H1 (cell line): ENCODE results near the gene DDOST. TPM values are rescaled to one million over a fixed set of nuclear protein-coding genes. Genes with fewer than 3 reads are reported as not detected.

ENCODE experiments used
- CTCF ChIA-PET: fragments of 300-600 bp; sonication (Branson Sonifier 250); formaldehyde crosslinking; loops from one replicate; lab custom pipeline; 2021; ENCODE audit not compliant: partially characterized antibody; lab: Charles Lee
- POLR2A ChIA-PET: fragments of 300-600 bp; sonication (Branson Sonifier 250); formaldehyde crosslinking; loops from one replicate; lab custom pipeline; 2021; ENCODE audit warnings: inconsistent platforms; ENCODE audit not compliant: partially characterized antibody; lab: Charles Lee
- DNase-seq, 2 experiments: peaks; one replicate each; pipeline versions ENCODE4 v3.0.0 to v3.0.0-alpha.2; 2010 to 2022; ENCODE audit warnings: low spot score in 2 of 2, low read depth in 1 of 2, mixed read lengths in 1 of 2
- FAIRE-seq: peaks from 2 replicates; lab custom pipeline; 2011; peaks lifted over from hg19 to GRCh38; lab: Jason Lieb, UNC
- H2AFZ ChIP-seq: 2 replicates; pipeline ENCODE4 v1.8.1; 2012; ENCODE audit warnings: low read length, inconsistent platforms
- H2AK5ac ChIP-seq: 2 replicates; pipeline ENCODE4 v1.6.1; 2013; ENCODE audit warnings: low read depth, low read length
- H2BK120ac ChIP-seq: replicated peaks from 2 replicates; pipeline ENCODE3; 2013; ENCODE audit warnings: low read depth, low read length, inconsistent platforms
- H2BK12ac ChIP-seq: 2 replicates; pipeline ENCODE4 v1.6.1; 2013; ENCODE audit warnings: low read depth, low read length
- H2BK15ac ChIP-seq: 2 replicates; pipeline ENCODE4 v1.6.1; 2013; ENCODE audit warnings: low read length
- H2BK20ac ChIP-seq: 2 replicates; pipeline ENCODE4 v1.6.1; 2013; ENCODE audit warnings: low read length
- H2BK5ac ChIP-seq: 2 replicates; pipeline ENCODE4 v1.6.1; 2013; ENCODE audit warnings: low read depth, low read length
- H3K14ac ChIP-seq: 2 replicates; pipeline ENCODE4 v1.6.1; 2013; ENCODE audit warnings: inconsistent platforms; ENCODE audit not compliant: insufficient read length
- H3K18ac ChIP-seq: 2 replicates; pipeline ENCODE4 v1.6.1; 2013; ENCODE audit warnings: low read length; ENCODE audit errors: extremely low read depth
- H3K23ac ChIP-seq: 2 replicates; pipeline ENCODE4 v1.6.1; 2013; ENCODE audit warnings: inconsistent platforms; ENCODE audit not compliant: insufficient read length
- H3K23me2 ChIP-seq: 2 replicates; pipeline ENCODE4 v1.6.1; 2013; ENCODE audit warnings: low read depth, low read length
- H3K27ac ChIP-seq: 2 replicates; pipeline ENCODE4 v1.6.1; 2011; ENCODE audit warnings: low read depth, low read length, inconsistent platforms
- H3K27me3 ChIP-seq, 4 experiments: replicated peaks in 1 of 4; 1 replicate in 1 of 4; 2 replicates in 3 of 4; pipeline versions ENCODE4 v1.6.1 to v1.8.1; 2011 to 2013; ENCODE audit warnings: low read length in 3 of 4, mild to moderate bottlenecking in 3 of 4, inconsistent platforms in 2 of 4, mixed read lengths in 2 of 4, moderate library complexity in 1 of 4; ENCODE audit not compliant: control insufficient read depth in 3 of 4, insufficient read depth in 3 of 4; ENCODE audit errors: extremely low read depth in 1 of 4
- H3K36me3 ChIP-seq, 4 experiments: 2 replicates each; pipeline versions ENCODE4 v1.6.1 to v1.8.1; 2011 to 2013; ENCODE audit warnings: mild to moderate bottlenecking in 4 of 4, low read length in 3 of 4, moderate library complexity in 2 of 4, control low read depth in 1 of 4, inconsistent platforms in 1 of 4; ENCODE audit not compliant: insufficient read depth in 4 of 4, control insufficient read depth in 2 of 4
- H3K4ac ChIP-seq: replicated peaks from 2 replicates; pipeline ENCODE3; 2013; ENCODE audit warnings: low read length, low read depth, mixed read lengths, inconsistent platforms; ENCODE audit not compliant: insufficient read length
- H3K4me1 ChIP-seq, 4 experiments: replicated peaks in 1 of 4; 1 replicate in 1 of 4; 2 replicates in 3 of 4; pipeline versions ENCODE4 v1.6.1 to v1.8.1; 2011 to 2013; ENCODE audit warnings: low read length in 3 of 4, inconsistent platforms in 2 of 4, mixed read lengths in 1 of 4; ENCODE audit not compliant: insufficient read depth in 4 of 4, control insufficient read depth in 3 of 4
- H3K4me2 ChIP-seq, 2 experiments: 2 replicates each; pipeline versions ENCODE4 v1.6.1 to v1.8.1; 2011 to 2013; ENCODE audit warnings: low read depth in 2 of 2, low read length in 2 of 2, control low read depth in 1 of 2, inconsistent platforms in 1 of 2, mild to moderate bottlenecking in 1 of 2; ENCODE audit not compliant: insufficient read depth in 1 of 2
- H3K4me3 ChIP-seq, 4 experiments: fragments of 200-600, 300-600 bp in 1 of 4; sonication (generic), shearing (Covaris generic), sonication (Bioruptor Twin) in 1 of 4; 2 replicates each; pipeline versions ENCODE4 v1.5.1 to v1.8.1; 2011 to 2016; ENCODE audit warnings: low read length in 4 of 4, low read depth in 3 of 4, control low read depth in 2 of 4, inconsistent platforms in 2 of 4, mild to moderate bottlenecking in 2 of 4, mixed read lengths in 1 of 4, moderate library complexity in 1 of 4; ENCODE audit not compliant: insufficient read depth in 2 of 4; ENCODE audit errors: extremely low read depth in 1 of 4
- H3K56ac ChIP-seq: replicated peaks from 2 replicates; pipeline ENCODE3; 2013; ENCODE audit warnings: low read depth, mild to moderate bottlenecking, mixed read lengths, low read length, inconsistent platforms; ENCODE audit not compliant: insufficient read length
- H3K79me1 ChIP-seq: 2 replicates; pipeline ENCODE4 v1.6.1; 2013; ENCODE audit warnings: low read depth, low read length, control low read depth
- H3K79me2 ChIP-seq, 2 experiments: 2 replicates each; pipeline versions ENCODE4 v1.6.1 to v1.8.1; 2012 to 2013; ENCODE audit warnings: low read length in 2 of 2, mild to moderate bottlenecking in 2 of 2, inconsistent platforms in 1 of 2; ENCODE audit not compliant: insufficient read depth in 2 of 2, control insufficient read depth in 1 of 2
- H3K9ac ChIP-seq, 4 experiments: replicated peaks in 1 of 4; 1 replicate in 1 of 4; 2 replicates in 3 of 4; pipeline versions ENCODE4 v1.6.1 to v1.8.1; 2011 to 2013; ENCODE audit warnings: low read depth in 3 of 4, low read length in 3 of 4, control low read depth in 2 of 4, mild to moderate bottlenecking in 2 of 4, moderate library complexity in 2 of 4, inconsistent platforms in 1 of 4; ENCODE audit errors: extremely low read depth in 1 of 4
- H3K9me3 ChIP-seq, 2 experiments: 2 replicates each; pipeline versions ENCODE4 v1.6.1 to v1.8.1; 2012 to 2013; ENCODE audit warnings: mild to moderate bottlenecking in 2 of 2, moderate library complexity in 2 of 2, control low read depth in 1 of 2, inconsistent platforms in 1 of 2, low read depth in 1 of 2, low read length in 1 of 2, mixed read lengths in 1 of 2; ENCODE audit not compliant: insufficient read depth in 2 of 2
- H4K20me1 ChIP-seq, 2 experiments: replicated peaks in 1 of 2; 2 replicates each; pipeline versions ENCODE3 to v1.8.1; 2011 to 2013; ENCODE audit warnings: inconsistent platforms in 2 of 2, low read length in 2 of 2, mild to moderate bottlenecking in 1 of 2; ENCODE audit not compliant: insufficient read depth in 2 of 2, control insufficient read depth in 1 of 2
- H4K5ac ChIP-seq: 2 replicates; pipeline ENCODE4 v1.6.1; 2013; ENCODE audit warnings: low read length, low read depth, mixed read lengths, inconsistent platforms; ENCODE audit not compliant: insufficient read length
- H4K8ac ChIP-seq: 2 replicates; pipeline ENCODE4 v1.8.0; 2013; ENCODE audit warnings: mild to moderate bottlenecking, moderate library complexity, low read length, inconsistent platforms; ENCODE audit not compliant: insufficient read depth; ENCODE audit errors: extremely low read depth
- H4K91ac ChIP-seq: replicated peaks from 2 replicates; pipeline ENCODE3; 2013; ENCODE audit warnings: low read length, mixed read lengths, inconsistent platforms; ENCODE audit not compliant: insufficient read length
- ASH2L ChIP-seq: fragments of 200-600, 300-600 bp; sonication (generic); IDR thresholded peaks from one replicate; pipeline ENCODE4 v1.7.1; 2017; ENCODE audit warnings: low read length
- CREB1 ChIP-seq: IDR thresholded peaks from 2 replicates; pipeline ENCODE4 v1.6.1; 2012; ENCODE audit warnings: inconsistent platforms
- EZH2 ChIP-seq: fragments of 200-600 bp; sonication (generic); IDR thresholded peaks from 2 replicates; pipeline ENCODE4 v1.7.1; 2012; ENCODE audit warnings: low read depth, mild to moderate bottlenecking, moderate library complexity, low read length, inconsistent platforms; ENCODE audit not compliant: severe bottlenecking
- FOSL1 ChIP-seq: IDR thresholded peaks from 2 replicates; pipeline ENCODE4 v1.6.1; 2011; ENCODE audit warnings: mild to moderate bottlenecking, low read depth, low read length, moderate library complexity; ENCODE audit not compliant: insufficient read depth
- GTF2F1 ChIP-seq: IDR thresholded peaks from 2 replicates; pipeline ENCODE4 v1.6.1; 2012; ENCODE audit warnings: low read depth, low read length, improper control_type of control experiment, borderline replicate concordance
- JUN ChIP-seq: IDR thresholded peaks from 2 replicates; pipeline ENCODE4 v1.6.1; 2011; ENCODE audit warnings: low read depth, mild to moderate bottlenecking, improper control_type of control experiment, low read length
- MAFK ChIP-seq: IDR thresholded peaks from 2 replicates; pipeline ENCODE4 v1.6.1; 2012; ENCODE audit warnings: low read depth, mild to moderate bottlenecking, improper control_type of control experiment, low read length
- RFX5 ChIP-seq: IDR thresholded peaks from 2 replicates; pipeline ENCODE4 v1.6.1; 2011; ENCODE audit warnings: low read depth, low read length, improper control_type of control experiment, borderline replicate concordance
- SP4 ChIP-seq: IDR thresholded peaks from 2 replicates; pipeline ENCODE4 v1.6.1; 2012; ENCODE audit warnings: low read length, inconsistent platforms
- TAF7 ChIP-seq: optimal IDR thresholded peaks from 2 replicates; pipeline ENCODE3; 2011; ENCODE audit warnings: low read depth, mild to moderate bottlenecking, inconsistent platforms, low read length, moderate library complexity, borderline replicate concordance
- TCF12 ChIP-seq: IDR thresholded peaks from 2 replicates; pipeline ENCODE4 v1.6.1; 2011; ENCODE audit warnings: low read depth, mild to moderate bottlenecking, low read length
- WGBS, 2 experiments: shearing (Covaris generic) in 1 of 2; methylation state at CpG; one replicate each; pipeline versions ENCODE4 v1.1.6 to v1.1.7; 2013 to 2015; ENCODE audit warnings: low lambda C conversion rate in 2 of 2, mixed read lengths in 2 of 2, inconsistent platforms in 1 of 2, low coverage in 1 of 2, missing lambda C conversion rate in 1 of 2; ENCODE audit not compliant: insufficient replicate concordance in 2 of 2, insufficient coverage in 1 of 2, insufficient read length in 1 of 2; ENCODE audit errors: extremely low coverage in 1 of 2, missing lambda C conversion rate in 1 of 2; 5-methylcytosine and 5-hydroxymethylcytosine counted together
- polyA plus RNA-seq, 7 experiments: library from polyadenylated mRNA; depleted of rRNA in 3 of 7; stranded (reverse) in 5 of 7; unstranded in 2 of 7; fragments of >200 nt in 5 of 7; fragments of 200-250 nt in 2 of 7; gene quantifications; 1 replicate in 5 of 7; 2 replicates in 1 of 7; 4 replicates in 1 of 7; pipeline versions ENCODE4 v1.2.1 to v1.2.3, GENCODE V29; 2011 to 2013; ENCODE audit warnings: missing spikeins in 2 of 7, mixed read lengths in 2 of 7
- total RNA-seq: library from RNA; stranded (reverse); fragmentation: NEBNext Ultra II Directional; extraction: Animal tissue kit (Norgen Biotek cat#: 25700); gene quantifications from 2 replicates; pipeline ENCODE4 v1.2.1, GENCODE V29; 2021
- TF ChIP-seq, protein P1 (sequence below): IDR thresholded peaks from 2 replicates; pipeline ENCODE4 v1.6.1; 2012; ENCODE audit warnings: inconsistent platforms
- TF ChIP-seq, protein P2 (sequence below): IDR thresholded peaks from 2 replicates; pipeline ENCODE4 v1.6.1; 2012; ENCODE audit warnings: low read length, inconsistent platforms

The DDOST gene
- total and polyA plus RNA-seq, 2 of the 8 experiments (the other 6 are each of a cell fraction or from before 2014, with no cell fraction given) = 253 to 336 TPM

DNA sequence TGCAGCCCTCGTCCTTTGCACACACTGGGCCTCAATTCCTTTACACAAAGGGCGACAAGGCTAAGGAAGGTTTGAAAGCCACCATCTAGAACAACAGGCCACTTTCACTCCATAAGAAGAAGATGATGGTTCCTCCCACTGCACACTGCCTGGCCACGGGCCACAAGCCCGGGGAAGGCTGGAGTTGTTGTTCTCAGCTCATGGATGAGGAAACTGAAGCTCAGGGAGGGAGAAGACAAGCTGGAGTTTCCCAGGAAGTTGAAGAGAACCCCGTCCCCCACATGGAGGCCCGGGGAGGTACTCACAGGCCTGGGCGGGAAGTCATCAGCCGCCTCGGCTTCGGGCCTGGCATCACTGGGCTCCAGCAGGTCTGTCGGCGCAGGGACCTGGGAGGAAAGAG, 24.6 kb upstream of the DDOST start:
- H2AK5ac ChIP-seq = no peak overlapping the region
- no peak overlapping the region for H2BK15ac ChIP-seq
- peaks cover 0 to 7% (median 0%) of the 10 kb centered on the region in 4 experiments; a peak in 2 of 8 replicates for H3K36me3 ChIP-seq
- H3K79me2 ChIP-seq = no peaks in the 10 kb centered on the region
- no peaks in the 10 kb centered on the region for H3K79me1 ChIP-seq
- H4K91ac ChIP-seq = no peak overlapping the region
- H4K5ac ChIP-seq = no peak overlapping the region
- POLR2A ChIA-PET = interaction anchor here (2.2 kb wide), 1 partner anchor 12 kb away, joined by 9 read pairs; no protein-coding TSS in a partner anchor
- no peak overlapping the region for H3K18ac ChIP-seq
- no peak overlapping the region for H2BK12ac ChIP-seq
- H4K8ac ChIP-seq = no peak overlapping the region
- FAIRE-seq = no peak
- H3K4me1 ChIP-seq = no peaks in the 10 kb centered on the region; a peak in 1 of 7 replicates
- no peaks in the 10 kb centered on the region for H3K9me3 ChIP-seq
- H4K20me1 ChIP-seq = no peaks in the 10 kb centered on the region
- H3K9ac ChIP-seq = no peak overlapping the region
- H3K56ac ChIP-seq = no peak overlapping the region
- no peak overlapping the region for H3K14ac ChIP-seq
- H3K27me3 ChIP-seq = no peaks in the 10 kb centered on the region; a peak in 1 of 7 replicates
- H3K4me3 ChIP-seq = no peak overlapping the region
- 89% methylated on average over 6 of the region's 12 CpGs; no CpG with 5 or more reads in 1 of the 2 experiments for WGBS, 2 experiments
- DNase-seq = no peak
- no peak overlapping the region for H3K4me2 ChIP-seq
- H2BK20ac ChIP-seq = no peak overlapping the region
- no peak overlapping the region for H2AFZ ChIP-seq
- CTCF ChIA-PET = no interaction called here
- no peak overlapping the region for H3K23ac ChIP-seq
- no peak overlapping the region for H3K27ac ChIP-seq
- no peak overlapping the region for H2BK120ac ChIP-seq
- H2BK5ac ChIP-seq = no peak overlapping the region
- no peaks in the 10 kb centered on the region for H3K23me2 ChIP-seq
- no peak overlapping the region for H3K4ac ChIP-seq
- no peak for TF ChIP-seq EZH2
- no peak for TF ChIP-seq FOSL1
- TF ChIP-seq, protein P1, sequence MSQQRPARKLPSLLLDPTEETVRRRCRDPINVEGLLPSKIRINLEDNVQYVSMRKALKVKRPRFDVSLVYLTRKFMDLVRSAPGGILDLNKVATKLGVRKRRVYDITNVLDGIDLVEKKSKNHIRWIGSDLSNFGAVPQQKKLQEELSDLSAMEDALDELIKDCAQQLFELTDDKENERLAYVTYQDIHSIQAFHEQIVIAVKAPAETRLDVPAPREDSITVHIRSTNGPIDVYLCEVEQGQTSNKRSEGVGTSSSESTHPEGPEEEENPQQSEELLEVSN = no peak
- TF ChIP-seq, protein P2, sequence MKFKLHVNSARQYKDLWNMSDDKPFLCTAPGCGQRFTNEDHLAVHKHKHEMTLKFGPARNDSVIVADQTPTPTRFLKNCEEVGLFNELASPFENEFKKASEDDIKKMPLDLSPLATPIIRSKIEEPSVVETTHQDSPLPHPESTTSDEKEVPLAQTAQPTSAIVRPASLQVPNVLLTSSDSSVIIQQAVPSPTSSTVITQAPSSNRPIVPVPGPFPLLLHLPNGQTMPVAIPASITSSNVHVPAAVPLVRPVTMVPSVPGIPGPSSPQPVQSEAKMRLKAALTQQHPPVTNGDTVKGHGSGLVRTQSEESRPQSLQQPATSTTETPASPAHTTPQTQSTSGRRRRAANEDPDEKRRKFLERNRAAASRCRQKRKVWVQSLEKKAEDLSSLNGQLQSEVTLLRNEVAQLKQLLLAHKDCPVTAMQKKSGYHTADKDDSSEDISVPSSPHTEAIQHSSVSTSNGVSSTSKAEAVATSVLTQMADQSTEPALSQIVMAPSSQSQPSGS = no peak
- TF ChIP-seq TCF12 = no peak
- no peak for TF ChIP-seq JUN
- no peak for TF ChIP-seq ASH2L
- TF ChIP-seq SP4 = no peak
- no peak for TF ChIP-seq TAF7
- no peak for TF ChIP-seq MAFK
- no peak for TF ChIP-seq GTF2F1
- TF ChIP-seq CREB1 = no peak
- no peak for TF ChIP-seq RFX5
